B cell (primary cell): ENCODE measurements around the gene BTBD10.

Experiments used
- EZH2 ChIP-seq: IDR thresholded peaks from 2 replicates; pipeline ENCODE4 v1.6.1; 2012; ENCODE audit warnings: borderline replicate concordance, low read depth, mild to moderate bottlenecking, moderate library complexity, low read length; ENCODE audit not compliant: insufficient read depth, poor library complexity, severe bottlenecking
- TF ChIP-seq, protein P1 (sequence below): fragments of 200-600 bp; IDR thresholded peaks from one replicate; pipeline ENCODE4 v1.8.0; 2022; ENCODE audit warnings: antibody characterized with exemption, mild to moderate bottlenecking

DNA sequence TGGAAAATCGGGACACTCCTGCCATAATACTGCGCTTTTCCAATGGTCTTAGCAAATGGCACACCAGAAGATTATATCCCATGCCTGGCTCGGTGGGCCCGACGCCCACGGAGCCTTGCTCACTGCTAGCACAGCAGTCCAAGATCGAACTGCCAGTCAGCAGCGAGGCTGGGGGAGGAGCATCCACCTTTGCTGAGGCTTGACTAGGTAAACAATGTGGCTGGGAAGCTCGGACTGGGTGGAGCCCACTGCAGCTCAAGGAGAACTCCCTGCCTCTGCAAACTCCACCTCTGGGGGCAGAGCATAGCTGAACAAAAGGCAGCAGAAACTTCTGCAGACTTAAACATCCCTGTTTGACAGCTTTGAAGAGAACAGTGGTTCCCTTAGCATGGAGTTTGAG is 17.2 kb upstream of the BTBD10 start:
- TF ChIP-seq, protein P1, sequence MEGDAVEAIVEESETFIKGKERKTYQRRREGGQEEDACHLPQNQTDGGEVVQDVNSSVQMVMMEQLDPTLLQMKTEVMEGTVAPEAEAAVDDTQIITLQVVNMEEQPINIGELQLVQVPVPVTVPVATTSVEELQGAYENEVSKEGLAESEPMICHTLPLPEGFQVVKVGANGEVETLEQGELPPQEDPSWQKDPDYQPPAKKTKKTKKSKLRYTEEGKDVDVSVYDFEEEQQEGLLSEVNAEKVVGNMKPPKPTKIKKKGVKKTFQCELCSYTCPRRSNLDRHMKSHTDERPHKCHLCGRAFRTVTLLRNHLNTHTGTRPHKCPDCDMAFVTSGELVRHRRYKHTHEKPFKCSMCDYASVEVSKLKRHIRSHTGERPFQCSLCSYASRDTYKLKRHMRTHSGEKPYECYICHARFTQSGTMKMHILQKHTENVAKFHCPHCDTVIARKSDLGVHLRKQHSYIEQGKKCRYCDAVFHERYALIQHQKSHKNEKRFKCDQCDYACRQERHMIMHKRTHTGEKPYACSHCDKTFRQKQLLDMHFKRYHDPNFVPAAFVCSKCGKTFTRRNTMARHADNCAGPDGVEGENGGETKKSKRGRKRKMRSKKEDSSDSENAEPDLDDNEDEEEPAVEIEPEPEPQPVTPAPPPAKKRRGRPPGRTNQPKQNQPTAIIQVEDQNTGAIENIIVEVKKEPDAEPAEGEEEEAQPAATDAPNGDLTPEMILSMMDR = no peak
- no peak for TF ChIP-seq EZH2
